GM18505 (cell line): ENCODE results near the gene SH3BGRL3.

ENCODE experiments used
- ATAC-seq: cut with Tn5 transposase; IDR thresholded peaks from one replicate; pipeline ENCODE4 v1.9.1; 2021; ENCODE audit not compliant: unreplicated experiment
- POLR2A ChIP-seq: IDR thresholded peaks from 4 replicates; pipeline ENCODE4 v1.6.1; 2011; ENCODE audit warnings: borderline replicate concordance; ENCODE audit not compliant: insufficient read depth, insufficient read length; ENCODE audit errors: extremely low read depth

SH3BGRL3 gene

DNA sequence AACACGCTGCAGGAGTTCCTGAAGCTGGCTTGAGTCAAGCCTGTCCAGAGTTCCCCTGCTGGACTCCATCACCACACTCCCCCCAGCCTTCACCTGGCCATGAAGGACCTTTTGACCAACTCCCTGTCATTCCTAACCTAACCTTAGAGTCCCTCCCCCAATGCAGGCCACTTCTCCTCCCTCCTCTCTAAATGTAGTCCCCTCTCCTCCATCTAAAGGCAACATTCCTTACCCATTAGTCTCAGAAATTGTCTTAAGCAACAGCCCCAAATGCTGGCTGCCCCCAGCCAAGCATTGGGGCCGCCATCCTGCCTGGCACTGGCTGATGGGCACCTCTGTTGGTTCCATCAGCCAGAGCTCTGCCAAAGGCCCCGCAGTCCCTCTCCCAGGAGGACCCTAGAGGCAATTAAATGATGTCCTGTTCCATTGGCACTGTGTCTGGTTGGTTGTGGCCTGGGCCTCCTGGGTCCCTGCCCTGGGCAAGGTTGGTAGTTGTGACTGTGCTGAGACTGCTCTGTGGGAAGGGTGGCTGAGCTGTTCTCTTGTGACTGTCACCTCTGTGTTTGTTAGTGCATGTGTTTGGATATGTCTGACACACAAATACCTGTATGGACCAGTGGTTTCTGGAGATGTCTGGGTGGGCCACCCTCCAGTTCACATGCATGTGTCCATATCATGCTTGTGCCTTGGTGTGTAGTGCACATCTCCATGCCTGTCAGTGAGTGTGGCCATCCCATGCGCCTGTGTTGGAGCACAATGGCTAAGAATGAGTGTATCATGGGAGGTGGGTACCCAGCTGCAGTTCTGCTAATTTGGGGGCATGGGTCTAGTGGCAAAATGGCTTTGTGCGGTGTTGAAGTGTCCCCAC lies 1.4 kb downstream of the SH3BGRL3 start:
- no peak for TF ChIP-seq POLR2A
- ATAC-seq, result no peak

DNA sequence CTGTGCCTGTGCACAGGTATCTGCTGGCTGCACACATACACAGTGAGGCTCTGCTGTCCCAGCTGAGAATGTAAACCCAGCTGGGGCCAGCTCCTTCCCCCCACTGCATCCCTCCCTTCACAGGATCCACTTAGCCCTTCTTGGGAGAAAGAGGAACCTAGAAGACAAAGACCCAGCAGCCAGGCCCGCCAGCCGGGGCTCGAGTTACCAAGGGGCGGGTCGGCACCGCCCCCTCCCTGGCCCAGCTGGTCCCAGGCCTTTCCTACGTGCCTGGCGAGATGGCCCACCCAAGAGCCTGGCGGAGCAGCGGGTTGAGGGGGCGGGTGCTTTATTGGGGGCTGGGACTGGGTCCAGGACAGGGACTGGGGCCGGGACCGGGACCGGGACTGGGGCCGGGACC lies 2.1 kb downstream of the SH3BGRL3 start:
- TF ChIP-seq POLR2A, result no peak
- ATAC-seq, result no peak

DNA sequence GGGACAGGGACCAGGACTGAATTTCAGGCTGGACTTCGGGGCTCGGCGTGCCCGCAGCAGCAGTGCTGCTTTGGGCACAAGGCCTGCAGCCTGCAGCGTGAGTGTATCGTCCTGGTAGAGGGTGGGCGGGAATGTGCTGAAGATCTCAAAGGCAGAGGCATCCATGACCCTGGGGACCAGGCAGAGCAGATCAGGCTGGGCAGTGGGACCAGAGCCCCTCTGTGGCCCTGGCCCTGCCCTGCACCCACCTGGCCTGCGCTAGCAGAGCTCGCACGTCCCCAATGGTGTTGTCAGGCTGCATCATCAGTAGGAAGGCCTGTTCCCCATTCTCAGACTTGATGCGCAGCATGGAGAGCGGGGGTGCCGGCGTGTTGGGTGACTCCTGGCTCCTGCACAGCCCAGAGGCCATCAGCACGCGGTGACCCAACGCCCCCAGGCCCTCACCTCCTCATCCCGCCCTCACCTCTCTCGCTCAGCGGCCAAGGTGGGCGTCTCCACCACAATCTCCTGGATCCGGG lies 2.6 kb downstream of the SH3BGRL3 start:
- no peak for ATAC-seq
- TF ChIP-seq POLR2A, result no peak

DNA sequence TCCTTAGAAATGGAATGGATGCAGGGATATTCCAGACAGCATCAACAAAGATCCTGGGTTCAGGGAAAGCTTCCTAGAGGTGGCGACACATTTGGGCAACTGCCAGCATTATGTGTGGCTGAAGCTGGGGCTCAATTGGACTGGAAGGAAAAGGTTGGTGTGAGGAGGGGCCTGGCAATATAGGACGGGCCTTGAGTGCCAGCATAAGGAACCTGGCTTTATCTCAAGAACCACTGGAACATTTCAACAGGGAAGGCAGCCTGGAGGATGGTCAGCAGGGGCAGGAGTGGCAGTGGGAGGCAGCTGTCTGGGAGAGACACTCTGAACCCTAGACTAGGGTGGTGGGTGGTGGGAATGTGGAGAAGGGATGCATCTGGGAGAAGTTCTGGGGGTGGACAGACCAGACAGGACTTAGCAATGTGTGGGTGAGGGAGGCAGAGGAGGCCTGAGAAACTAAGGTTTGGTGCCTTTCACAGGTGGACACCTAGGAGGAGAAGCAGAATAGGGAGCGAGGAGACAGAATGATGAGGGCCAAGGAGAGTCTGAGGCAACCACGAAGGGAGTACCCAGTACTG lies 3.5 kb downstream of the SH3BGRL3 start:
- no peak for TF ChIP-seq POLR2A
- ATAC-seq, result no peak

DNA sequence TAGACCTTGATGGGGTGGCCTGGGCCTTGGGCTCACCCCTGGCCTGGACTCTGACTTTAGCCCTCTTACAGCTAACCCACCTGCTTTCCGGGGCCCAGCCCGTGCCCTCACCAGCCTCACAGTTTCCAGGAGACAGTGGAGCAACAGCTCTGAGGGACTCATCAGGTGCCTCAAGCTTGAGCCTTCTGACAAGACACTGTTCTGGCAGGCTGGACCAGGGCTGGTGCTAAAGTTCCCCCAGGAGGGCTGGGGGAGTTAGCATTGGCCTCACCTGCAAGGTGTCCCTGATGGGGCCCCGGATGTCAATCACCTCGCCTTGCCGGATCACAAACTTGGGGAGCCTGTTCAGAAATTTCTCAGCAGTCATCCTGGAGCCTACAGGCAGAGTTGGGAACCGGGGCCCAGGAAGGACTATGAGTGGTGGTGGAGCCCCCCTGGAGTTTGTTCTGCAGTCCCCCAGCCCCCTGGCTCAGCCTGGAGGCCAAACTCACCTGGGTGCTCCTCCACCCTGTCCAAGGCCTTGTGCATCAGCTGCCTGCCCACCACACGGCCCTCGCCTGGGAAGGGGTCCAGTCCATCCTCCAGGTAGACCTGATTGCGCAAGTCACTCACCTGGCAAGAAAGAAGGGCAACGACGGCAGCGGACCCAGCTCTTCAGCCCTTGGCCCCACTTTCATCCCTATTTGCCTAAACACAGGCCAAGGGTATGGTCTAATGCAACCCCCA lies 4.1 kb downstream of the SH3BGRL3 start:
- ATAC-seq, result no peak
- TF ChIP-seq POLR2A, result no peak

DNA sequence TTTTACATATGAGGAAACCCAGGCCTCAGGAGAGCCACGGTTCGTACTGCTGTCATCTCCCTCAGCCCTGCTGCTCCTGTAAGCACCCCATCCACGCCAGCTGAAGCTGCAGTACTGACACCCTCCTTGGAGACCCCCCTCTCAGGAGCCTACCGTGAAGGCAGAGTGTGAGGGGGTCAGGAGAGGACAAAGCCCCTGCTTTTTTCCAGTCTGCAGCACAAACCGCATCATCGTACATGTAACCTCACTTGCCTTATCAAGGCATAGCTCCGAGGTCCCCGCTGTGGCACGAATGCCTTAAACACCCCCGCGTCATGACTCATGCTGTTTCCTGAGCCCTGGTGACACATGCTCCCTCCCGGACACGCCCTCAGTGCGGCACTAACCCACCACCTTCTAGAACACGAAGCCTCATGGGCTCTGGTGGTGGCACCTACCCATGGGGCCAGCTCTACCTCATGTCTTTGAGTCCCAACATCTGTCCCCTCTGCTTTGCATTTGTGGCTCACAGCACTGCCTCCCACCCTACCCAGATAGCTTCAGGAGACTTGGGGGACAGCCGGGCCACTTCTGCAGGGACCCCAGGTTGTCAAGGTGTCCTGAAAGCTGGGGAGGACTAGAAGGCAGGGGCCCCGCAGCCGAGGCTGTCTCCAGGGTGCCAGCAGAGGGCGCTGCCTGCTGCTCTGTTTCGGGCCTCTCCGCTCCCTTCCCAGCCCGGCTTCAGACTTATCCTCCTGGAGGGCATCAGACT lies 4.9 kb downstream of the SH3BGRL3 start:
- peak; percentile 9 for TF ChIP-seq POLR2A
- ATAC-seq, result no peak

DNA sequence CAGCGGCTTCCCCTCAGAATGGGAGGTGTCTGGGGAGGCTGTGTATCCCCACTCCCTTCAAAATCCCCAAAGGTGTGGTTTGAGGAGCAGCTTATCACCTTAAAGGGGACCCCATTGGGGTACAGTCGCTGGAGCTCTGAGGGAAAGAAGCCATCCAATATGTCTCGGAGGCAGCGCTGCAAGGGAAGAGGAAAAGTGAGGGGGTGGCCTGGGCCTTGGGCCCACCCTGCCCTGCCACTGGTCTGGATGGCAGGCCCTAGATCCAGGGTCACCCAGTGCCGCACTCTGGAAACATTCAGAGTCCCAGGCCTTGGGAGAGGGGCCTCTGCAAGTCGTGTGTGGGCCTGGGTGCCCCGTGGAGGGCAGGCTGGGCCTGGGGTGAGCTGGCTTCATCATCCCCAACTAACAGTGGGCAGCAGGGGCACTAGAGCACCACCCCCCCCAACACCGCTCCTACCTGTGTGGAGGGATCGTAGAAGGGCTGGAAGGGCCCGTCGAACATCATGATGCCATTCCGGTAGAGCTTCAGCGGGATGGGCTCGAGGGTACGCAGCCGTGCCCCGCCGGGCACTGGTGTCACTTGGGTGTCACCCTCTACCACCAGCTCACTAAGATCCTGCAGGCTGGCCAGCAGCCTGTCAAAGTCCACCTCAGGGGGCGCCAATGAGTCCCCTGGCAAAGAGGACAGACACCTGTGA lies 5.6 kb downstream of the SH3BGRL3 start:
- TF ChIP-seq POLR2A, result no peak
- ATAC-seq, result no peak

DNA sequence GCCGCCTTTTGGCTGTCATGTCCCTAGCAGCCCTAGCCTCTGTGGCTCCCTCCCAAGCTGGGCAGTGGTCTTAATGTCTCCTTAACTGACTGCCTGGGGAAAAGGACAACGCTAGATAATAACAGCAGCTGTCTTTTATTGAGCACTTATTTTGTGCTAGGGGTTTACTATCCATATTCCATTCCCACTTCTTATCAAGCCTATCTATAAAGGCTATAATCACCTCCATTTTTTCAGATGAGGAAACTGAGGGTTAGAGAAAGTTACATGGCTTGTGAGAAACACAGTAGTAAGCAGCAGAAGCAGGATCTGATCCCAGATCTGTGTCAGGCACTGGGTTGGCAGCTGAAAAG lies 6.2 kb downstream of the SH3BGRL3 start:
- no peak for TF ChIP-seq POLR2A
- no peak for ATAC-seq

DNA sequence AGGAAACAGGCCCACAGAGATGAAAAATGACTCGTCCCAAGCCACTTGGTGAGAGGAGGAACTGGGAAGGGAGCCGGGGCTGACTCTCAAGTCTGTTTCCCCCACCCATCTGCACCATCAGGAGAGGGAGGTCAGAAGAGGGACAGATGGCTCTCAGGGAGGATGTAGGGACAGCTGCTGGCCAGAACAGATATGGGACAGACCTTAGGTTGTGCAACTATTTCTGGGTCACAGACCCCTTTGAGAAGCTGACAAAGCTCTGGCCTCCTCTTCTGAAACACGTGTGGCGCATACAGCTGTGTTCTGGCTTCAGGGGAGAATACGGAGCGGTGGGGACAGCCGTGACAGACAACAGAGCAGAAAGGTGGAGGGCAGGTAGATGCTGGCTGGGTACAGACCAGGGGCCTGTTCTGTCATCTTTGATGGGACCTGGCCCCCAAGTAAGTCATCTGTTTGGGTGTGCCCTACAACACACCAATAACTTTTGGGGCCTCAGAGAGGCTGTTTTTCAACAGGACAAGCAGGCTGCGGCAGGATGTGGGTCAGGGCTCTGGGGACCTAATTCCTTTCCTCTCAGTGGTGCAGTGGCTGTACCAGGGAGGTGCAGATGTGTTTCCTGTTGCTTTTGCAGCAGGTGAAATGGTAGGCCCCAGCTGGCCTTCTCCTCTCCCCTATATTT lies 7.3 kb downstream of the SH3BGRL3 start:
- peak; percentile 48 for TF ChIP-seq POLR2A
- ATAC-seq, result no peak

DNA sequence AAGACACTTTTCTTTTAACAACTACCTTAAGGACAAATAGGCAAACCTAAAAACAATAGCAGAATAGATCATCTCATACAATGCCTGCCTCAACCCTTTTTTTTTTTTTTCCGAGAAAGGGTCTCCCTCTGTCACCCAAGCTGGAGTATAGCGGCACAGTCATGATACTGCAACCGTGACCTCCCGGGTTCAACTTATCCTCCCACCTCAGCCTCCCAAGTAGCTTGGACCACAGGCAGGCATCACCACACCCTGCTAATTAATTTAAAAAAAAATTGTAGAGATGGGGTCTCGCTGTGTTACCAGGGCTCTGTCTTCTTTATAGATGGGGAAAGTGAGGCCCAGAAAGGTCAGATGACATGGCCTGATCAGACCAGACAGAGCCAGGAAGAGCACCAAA lies 7.9 kb downstream of the SH3BGRL3 start:
- no peak for ATAC-seq
- TF ChIP-seq POLR2A, result no peak

DNA sequence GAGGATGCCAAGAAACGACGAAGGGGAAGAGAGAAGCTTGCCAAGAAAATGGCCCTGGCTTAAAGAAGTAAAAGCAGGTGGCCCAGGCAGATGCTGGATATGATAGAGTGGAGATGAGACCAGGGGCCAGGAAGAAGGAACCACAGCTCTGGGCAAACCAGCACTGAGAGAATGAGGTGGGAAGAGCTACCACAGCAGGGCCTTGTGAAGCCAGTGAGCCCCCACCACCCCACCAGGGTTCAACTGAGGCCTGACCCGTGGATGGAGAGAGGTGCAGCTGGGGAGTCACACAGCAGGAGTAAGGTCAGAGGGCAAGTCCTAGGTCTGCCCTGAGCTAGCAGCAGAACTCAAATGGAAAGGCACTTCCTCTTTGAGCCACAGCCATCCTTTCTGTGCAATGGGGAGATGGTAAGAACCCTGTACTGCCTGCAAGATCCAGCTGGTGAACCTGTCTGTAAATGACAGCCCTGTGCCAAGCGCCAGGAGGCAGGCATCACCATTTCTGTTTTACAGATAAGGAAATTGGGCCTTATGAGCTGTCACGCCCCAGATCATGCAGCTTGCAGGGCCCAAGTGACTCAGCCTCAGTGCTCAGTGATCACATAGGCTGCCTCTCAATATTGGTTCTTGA lies 8.5 kb downstream of the SH3BGRL3 start:
- ATAC-seq, result no peak
- TF ChIP-seq POLR2A, result no peak
